Fibroblast of lung (primary cell): ENCODE measurements around the gene CPT1A. TPM values are rescaled to one million over a fixed set of nuclear protein-coding genes. Genes with fewer than 3 reads are reported as not detected.

Experiments used
- DNase-seq, 2 donors: peaks; one replicate each; pipeline versions ENCODE4 v3.0.0 to v3.0.0-alpha.2; 2010; ENCODE audit warnings: low read depth in 2 of 2
- H2AFZ ChIP-seq: 2 replicates; pipeline ENCODE4 v1.5.1; 2012; ENCODE audit warnings: low read length, control low read depth, inconsistent platforms
- H3K27ac ChIP-seq: 2 replicates; pipeline ENCODE4 v1.5.1; 2011; ENCODE audit warnings: low read length, control low read depth; ENCODE audit not compliant: insufficient read depth
- H3K27me3 ChIP-seq: 2 replicates; pipeline ENCODE4 v1.5.1; 2011; ENCODE audit warnings: mild to moderate bottlenecking, low read length; ENCODE audit not compliant: control insufficient read depth, insufficient read depth
- H3K36me3 ChIP-seq: 2 replicates; pipeline ENCODE4 v1.5.1; 2011; ENCODE audit warnings: low read length; ENCODE audit not compliant: control insufficient read depth, insufficient read depth
- H3K4me1 ChIP-seq: 2 replicates; pipeline ENCODE4 v1.5.1; 2011; ENCODE audit warnings: low read length; ENCODE audit not compliant: control insufficient read depth, insufficient read depth; ENCODE audit errors: extremely low read depth
- H3K4me2 ChIP-seq: 2 replicates; pipeline ENCODE4 v1.5.1; 2011; ENCODE audit warnings: low read length, control low read depth; ENCODE audit not compliant: insufficient read depth; ENCODE audit errors: extremely low read depth
- H3K4me3 ChIP-seq, 4 experiments: fragments of 200-600 bp in 1 of 4; sonication (generic) in 1 of 4; replicated peaks in 1 of 4; 2 replicates each; pipeline ENCODE4 v1.5.1; 2011 to 2016; ENCODE audit warnings: low read length in 4 of 4, low read depth in 3 of 4, mild to moderate bottlenecking in 3 of 4, control low read depth in 2 of 4, inconsistent platforms in 1 of 4, mixed read lengths in 1 of 4; ENCODE audit not compliant: insufficient read depth in 1 of 4; ENCODE audit errors: control extremely low read depth in 1 of 4
- H3K79me2 ChIP-seq: 2 replicates; pipeline ENCODE4 v1.5.1; 2012; ENCODE audit warnings: mild to moderate bottlenecking, low read length, inconsistent platforms; ENCODE audit not compliant: control insufficient read depth, insufficient read depth
- H3K9ac ChIP-seq: 2 replicates; pipeline ENCODE4 v1.5.1; 2011; ENCODE audit warnings: mild to moderate bottlenecking, low read length, control low read depth; ENCODE audit not compliant: insufficient read depth
- H3K9me3 ChIP-seq: 2 replicates; pipeline ENCODE4 v1.5.1; 2012; ENCODE audit warnings: low read depth, low read length; ENCODE audit not compliant: control insufficient read depth, insufficient read depth
- H4K20me1 ChIP-seq: 2 replicates; pipeline ENCODE4 v1.5.1; 2011; ENCODE audit warnings: low read length; ENCODE audit not compliant: control insufficient read depth, insufficient read depth; ENCODE audit errors: extremely low read depth
- CTCF ChIP-seq, 2 donors: IDR thresholded peaks in 1 of 2; conservative IDR thresholded peaks in 1 of 2; 1 replicate in 1 of 2; 2 replicates in 1 of 2; pipeline ENCODE4 v1.5.1; 2011 to 2012; ENCODE audit warnings: low read length in 2 of 2, control low read depth in 1 of 2, inconsistent platforms in 1 of 2, low read depth in 1 of 2, mild to moderate bottlenecking in 1 of 2
- EZH2 ChIP-seq: IDR thresholded peaks from 2 replicates; pipeline ENCODE4 v1.5.1; 2012; ENCODE audit warnings: low read length, control low read depth, mild to moderate bottlenecking; ENCODE audit errors: missing control alignments
- polyA plus RNA-seq, 2 donors: library from polyadenylated mRNA; depleted of rRNA in 1 of 2; stranded (reverse) in 1 of 2; unstranded in 1 of 2; fragments of >200 nt; gene quantifications; 2 replicates each; pipeline ENCODE4 v1.2.1, GENCODE V29; 2011 to 2012; ENCODE audit warnings: missing spikeins in 1 of 2
- total RNA-seq: library from RNA; depleted of rRNA; stranded (reverse); fragments of >200 nt; gene quantifications from 2 replicates; pipeline ENCODE4 v1.2.1, GENCODE V29; 2014

The CPT1A gene
- total and polyA plus RNA-seq, 2 donors (not counting 1 experiment from before 2014, with no cell fraction given) = 29.5 to 45.2 TPM

- no peak overlapping the region for H3K4me2 ChIP-seq
- H3K4me3 ChIP-seq = no peak overlapping the region
- H3K36me3 ChIP-seq = no peaks in the 10 kb centered on the region
- H3K27me3 ChIP-seq = no peaks in the 10 kb centered on the region
- no peak for DNase-seq
- H3K9ac ChIP-seq = no peak overlapping the region
- H3K27ac ChIP-seq = no peak overlapping the region
- no peaks in the 10 kb centered on the region for H4K20me1 ChIP-seq
- H3K9me3 ChIP-seq = no peaks in the 10 kb centered on the region
- TF ChIP-seq CTCF (conservative IDR thresholded peaks at IDR 0.05 in 1 of 2, IDR thresholded peaks at IDR 0.05 in 1 of 2; ENCODE audit: low read depth in 1 of 2, low read length in 2 of 2) (no peak), EZH2 (no peak)
- H3K4me1 ChIP-seq = no peaks in the 10 kb centered on the region
- no peaks in the 10 kb centered on the region for H3K79me2 ChIP-seq
- H2AFZ ChIP-seq = no peak overlapping the region
Observed at GRCh38 chr11:68882391-68882790, 40.7 kb upstream of the CPT1A start.

GRCh38 chr11:68881320-68881719, 39.6 kb upstream of the CPT1A start:
- no peaks in the 10 kb centered on the region for H3K9me3 ChIP-seq
- H3K36me3 ChIP-seq = no peaks in the 10 kb centered on the region
- H3K79me2 ChIP-seq = no peaks in the 10 kb centered on the region
- TF ChIP-seq CTCF (conservative IDR thresholded peaks at IDR 0.05 in 1 of 2, IDR thresholded peaks at IDR 0.05 in 1 of 2; ENCODE audit: low read depth in 1 of 2, low read length in 2 of 2) (no peak), EZH2 (no peak)
- H3K4me2 ChIP-seq = no peak overlapping the region
- no peak overlapping the region for H3K9ac ChIP-seq
- no peak overlapping the region for H3K27ac ChIP-seq
- H4K20me1 ChIP-seq = no peaks in the 10 kb centered on the region
- H3K4me1 ChIP-seq = no peaks in the 10 kb centered on the region
- no peaks in the 10 kb centered on the region for H3K27me3 ChIP-seq
- no peak overlapping the region for H2AFZ ChIP-seq
- no peak for DNase-seq
- H3K4me3 ChIP-seq = no peak overlapping the region

- H3K9me3 ChIP-seq = no peaks in the 10 kb centered on the region
- no peak overlapping the region for H3K9ac ChIP-seq
- no peaks in the 10 kb centered on the region for H4K20me1 ChIP-seq
- no peaks in the 10 kb centered on the region for H3K36me3 ChIP-seq
- TF ChIP-seq EZH2 (no peak), CTCF (conservative IDR thresholded peaks at IDR 0.05 in 1 of 2, IDR thresholded peaks at IDR 0.05 in 1 of 2; ENCODE audit: low read depth in 1 of 2, low read length in 2 of 2) (no peak)
- no peak overlapping the region for H3K27ac ChIP-seq
- no peaks in the 10 kb centered on the region for H3K79me2 ChIP-seq
- no peak overlapping the region for H2AFZ ChIP-seq
- H3K4me3 ChIP-seq = no peak overlapping the region
- H3K4me2 ChIP-seq = no peak overlapping the region
- DNase-seq = no peak
- no peaks in the 10 kb centered on the region for H3K27me3 ChIP-seq
- H3K4me1 ChIP-seq = no peaks in the 10 kb centered on the region
Observed at GRCh38 chr11:68880851-68881250, 39.1 kb upstream of the CPT1A start.
